Kidney (tissue), 14 donors: ENCODE data around the gene OGFR. TPM values are rescaled to one million over a fixed set of nuclear protein-coding genes. Genes with fewer than 3 reads are reported as not detected.

Experiments used
- DNase-seq, 5 donors: peaks; one replicate each; pipeline ENCODE4 v3.0.0-alpha.2; 2013 to 2020
- FAIRE-seq: peaks from 2 replicates; lab custom pipeline; 2012; peaks lifted over from hg19 to GRCh38; lab: Jason Lieb, UNC
- H3K27ac ChIP-seq, 2 donors: one replicate each; pipeline ENCODE4 v1.7.0; 2013; ENCODE audit warnings: low read depth in 2 of 2, low read length in 2 of 2, inconsistent platforms in 1 of 2
- H3K27me3 ChIP-seq: one replicate; pipeline ENCODE4 v1.7.1; 2013; ENCODE audit warnings: low read length, inconsistent platforms; ENCODE audit not compliant: control insufficient read depth, insufficient read depth
- H3K36me3 ChIP-seq, 3 donors: one replicate each; pipeline versions ENCODE4 v1.7.0 to v1.7.1; 2013; ENCODE audit warnings: low read length in 3 of 3, control low read depth in 1 of 3, inconsistent platforms in 1 of 3; ENCODE audit not compliant: insufficient read depth in 3 of 3, control insufficient read depth in 2 of 3
- H3K4me1 ChIP-seq, 3 donors: one replicate each; pipeline versions ENCODE4 v1.7.0 to v1.7.1; 2013; ENCODE audit warnings: low read length in 3 of 3, inconsistent platforms in 1 of 3, low read depth in 1 of 3; ENCODE audit not compliant: control insufficient read depth in 2 of 3, insufficient read depth in 2 of 3
- H3K4me3 ChIP-seq, 3 donors: one replicate each; pipeline versions ENCODE4 v1.7.0 to v1.8.1; 2013; ENCODE audit warnings: low read length in 3 of 3, control low read depth in 1 of 3, inconsistent platforms in 1 of 3
- H3K9ac ChIP-seq, 3 donors: one replicate each; pipeline versions ENCODE4 v1.7.0 to v1.7.1; 2013; ENCODE audit warnings: low read length in 3 of 3, control low read depth in 1 of 3, inconsistent platforms in 1 of 3
- H3K9me3 ChIP-seq, 3 donors: one replicate each; pipeline versions ENCODE4 v1.7.0 to v1.7.1; 2013; ENCODE audit warnings: low read length in 3 of 3, control low read depth in 1 of 3, inconsistent platforms in 1 of 3; ENCODE audit not compliant: control insufficient read depth in 2 of 3, insufficient read depth in 1 of 3
- CTCF ChIP-seq: IDR thresholded peaks from 3 replicates; pipeline ENCODE4 v1.5.1; 2012; ENCODE audit warnings: mild to moderate bottlenecking, moderate library complexity, borderline replicate concordance; ENCODE audit not compliant: insufficient read depth; ENCODE audit errors: extremely low read depth
- intact Hi-C: fragments of 100-400 bp; cut with DNase I; formaldehyde crosslinking; loops from one replicate; pipeline ENCODE4 v1.11.1; 2022
- polyA plus RNA-seq: library from polyadenylated mRNA; stranded (reverse); fragments of 350-450 nt; fragmentation: Illumina TruSeq; extraction: RNeasy Lipid Tissue Mini Kit (QIAGEN cat#74804); gene quantifications from one replicate; pipeline ENCODE4 v1.2.3, GENCODE V29; 2014; ENCODE audit warnings: low read depth, low replicate concordance; ENCODE audit not compliant: insufficient read depth
- total RNA-seq: library from RNA; stranded (reverse); fragmentation: NEBNext Ultra II Directional; extraction: Animal tissue kit (Norgen Biotek cat#: 25700); gene quantifications from one replicate; pipeline ENCODE4 v1.2.1, GENCODE V29; 2021
- donor health status: control.
- donor health status: control.
- donor health status: control.
- donor health status: control.
- donor health status: control.
- donor health status: DM: yes; HTN: yes; CAD: no.
- donor health status: Normal renal cell carcinoma (clear cell type).

The OGFR gene
- total and polyA plus RNA-seq, 2 donors from 2014 or later: 33.7 to 46.8 TPM

GRCh38 chr20:62858058-62858830 is 53.6 kb downstream of the OGFR start:
- H3K36me3 ChIP-seq: peaks cover 0 to 6% (median 0%) of the 10 kb centered on the region in 3 donors
- intact Hi-C loops: no loop called here
- FAIRE-seq: no peak

DNA sequence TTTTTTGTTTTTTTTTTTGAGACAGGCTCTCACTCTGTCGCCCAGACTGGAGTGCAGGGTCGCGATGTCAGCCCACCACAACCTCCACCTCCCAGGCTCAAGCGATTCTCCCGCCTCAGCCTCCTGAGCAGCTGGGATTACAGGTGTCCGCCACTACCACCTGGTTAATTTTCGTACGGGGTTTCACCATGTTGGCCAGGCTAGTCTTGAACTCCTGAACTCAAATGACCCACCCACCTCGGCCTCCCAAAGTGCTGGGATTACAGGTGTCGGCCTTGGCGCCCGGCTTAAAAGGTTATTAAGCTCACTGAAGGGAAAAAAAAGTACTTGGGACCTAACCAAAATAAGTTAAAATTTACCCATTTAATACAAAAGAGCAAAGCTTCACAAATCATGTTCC is 55.1 kb downstream of the OGFR start:
- no peak overlapping the region for H3K4me3 ChIP-seq
- no peak overlapping the region for H3K9ac ChIP-seq
- FAIRE-seq (no peak), DNase-seq (no peak)
- intact Hi-C loops: no loop called here
- H3K27ac ChIP-seq: no peak overlapping the region
- TF ChIP-seq CTCF: no peak
- no peaks in the 10 kb centered on the region for H3K36me3 ChIP-seq
- H3K27me3 ChIP-seq: no peaks in the 10 kb centered on the region
- H3K9me3 ChIP-seq: no peaks in the 10 kb centered on the region
- H3K4me1 ChIP-seq: peaks cover 0 to 8% (median 0%) of the 10 kb centered on the region in 3 donors

More at GRCh38 chr20:62858058-62858830, 53.6 kb downstream of the OGFR start:
- DNase-seq: no peak
- TF ChIP-seq CTCF: no peak
- Histone ChIP-seq H3K9ac (no peak overlapping the region), H3K9me3 (no peaks in the 10 kb centered on the region), H3K27me3 (no peaks in the 10 kb centered on the region), H3K4me1 (peaks cover 0 to 8% (median 0%) of the 10 kb centered on the region in 3 donors), H3K4me3 (no peak overlapping the region), H3K27ac (no peak overlapping the region)

DNA sequence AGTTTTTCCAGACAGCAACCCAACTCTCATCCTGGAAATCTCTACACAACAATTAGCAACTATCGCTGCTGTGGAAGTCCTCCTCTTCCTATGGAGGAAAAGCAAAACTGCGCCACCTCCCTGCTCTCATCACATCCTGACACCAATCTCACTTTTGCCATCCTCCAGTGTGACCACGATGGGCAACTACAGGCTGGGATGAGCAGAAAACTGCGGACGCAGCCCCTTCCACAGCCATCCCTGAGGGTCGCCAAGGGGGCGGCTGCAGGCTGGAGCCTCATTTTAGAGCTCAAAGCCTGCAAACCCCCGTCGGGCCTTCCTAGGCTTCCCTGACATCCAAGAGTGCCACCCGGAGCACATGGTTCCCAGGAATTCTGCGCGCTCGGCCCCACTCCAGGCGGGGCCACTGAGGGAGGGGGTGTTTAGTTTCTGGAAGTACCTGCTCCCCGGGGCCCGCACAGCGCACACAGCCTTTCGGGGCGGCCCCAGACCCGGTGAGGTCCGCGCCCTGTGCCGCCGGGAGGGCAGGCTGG is 55.8 kb downstream of the OGFR start:
- peak overlapping the region; percentile 34 to 43 (median 40) for H3K4me3 ChIP-seq
- no peaks in the 10 kb centered on the region for H3K9me3 ChIP-seq
- H3K27ac ChIP-seq: no peak overlapping the region
- no peak overlapping the region for H3K9ac ChIP-seq
- FAIRE-seq (no peak), DNase-seq (peak in 3 of 5 donors; percentile 49 to 73 (median 58))
- no peaks in the 10 kb centered on the region for H3K36me3 ChIP-seq
- TF ChIP-seq CTCF: no peak
- peaks cover 0 to 8% (median 0%) of the 10 kb centered on the region in 3 donors for H3K4me1 ChIP-seq
- intact Hi-C loops: no loop called here
- H3K27me3 ChIP-seq: no peaks in the 10 kb centered on the region
